Subcutaneous adipose tissue (tissue), 4 donors: Measurements from ENCODE around the gene TIPARP. TPM values are rescaled to one million over a fixed set of nuclear protein-coding genes. Genes with fewer than 3 reads are reported as not detected.

Source experiments
- total RNA-seq, 4 donors: library from RNA; depleted of rRNA; stranded (reverse); fragments of >200 nt; gene quantifications; one replicate each; pipeline ENCODE4 v1.1.0, GENCODE V29; 2016
- TF ChIP-seq, protein P1 (sequence below): fragments of 450-650 bp; IDR thresholded peaks from one replicate; pipeline ENCODE4 v1.5.1; 2016; ENCODE audit warnings: low read depth, mild to moderate bottlenecking, control low read depth, antibody characterized with exemption, moderate library complexity

TIPARP gene
- total RNA-seq, 4 donors from 2014 or later = 32.2 to 70.1 (median 43.6) TPM

DNA sequence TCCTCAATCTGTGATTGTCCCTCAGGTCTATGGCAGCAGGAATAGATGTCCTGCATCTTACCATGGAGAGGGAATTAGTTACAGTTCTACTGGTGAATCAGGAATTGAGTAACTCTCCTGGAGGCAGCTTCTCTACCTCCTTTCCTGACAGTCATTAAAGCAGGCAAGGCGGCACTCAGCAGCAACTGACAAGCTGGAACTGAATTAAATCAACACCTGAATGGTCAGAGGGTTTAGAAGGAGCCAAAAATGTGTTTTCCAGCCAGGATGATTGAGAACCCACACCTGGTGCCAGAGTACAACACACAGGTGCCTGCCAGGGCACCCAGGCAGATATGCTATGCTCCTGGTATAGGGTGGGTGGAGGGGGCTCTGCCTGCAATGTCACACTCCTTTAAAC, 43.1 kb upstream of the TIPARP start:
- TF ChIP-seq, protein P1, sequence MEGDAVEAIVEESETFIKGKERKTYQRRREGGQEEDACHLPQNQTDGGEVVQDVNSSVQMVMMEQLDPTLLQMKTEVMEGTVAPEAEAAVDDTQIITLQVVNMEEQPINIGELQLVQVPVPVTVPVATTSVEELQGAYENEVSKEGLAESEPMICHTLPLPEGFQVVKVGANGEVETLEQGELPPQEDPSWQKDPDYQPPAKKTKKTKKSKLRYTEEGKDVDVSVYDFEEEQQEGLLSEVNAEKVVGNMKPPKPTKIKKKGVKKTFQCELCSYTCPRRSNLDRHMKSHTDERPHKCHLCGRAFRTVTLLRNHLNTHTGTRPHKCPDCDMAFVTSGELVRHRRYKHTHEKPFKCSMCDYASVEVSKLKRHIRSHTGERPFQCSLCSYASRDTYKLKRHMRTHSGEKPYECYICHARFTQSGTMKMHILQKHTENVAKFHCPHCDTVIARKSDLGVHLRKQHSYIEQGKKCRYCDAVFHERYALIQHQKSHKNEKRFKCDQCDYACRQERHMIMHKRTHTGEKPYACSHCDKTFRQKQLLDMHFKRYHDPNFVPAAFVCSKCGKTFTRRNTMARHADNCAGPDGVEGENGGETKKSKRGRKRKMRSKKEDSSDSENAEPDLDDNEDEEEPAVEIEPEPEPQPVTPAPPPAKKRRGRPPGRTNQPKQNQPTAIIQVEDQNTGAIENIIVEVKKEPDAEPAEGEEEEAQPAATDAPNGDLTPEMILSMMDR = no peak

DNA sequence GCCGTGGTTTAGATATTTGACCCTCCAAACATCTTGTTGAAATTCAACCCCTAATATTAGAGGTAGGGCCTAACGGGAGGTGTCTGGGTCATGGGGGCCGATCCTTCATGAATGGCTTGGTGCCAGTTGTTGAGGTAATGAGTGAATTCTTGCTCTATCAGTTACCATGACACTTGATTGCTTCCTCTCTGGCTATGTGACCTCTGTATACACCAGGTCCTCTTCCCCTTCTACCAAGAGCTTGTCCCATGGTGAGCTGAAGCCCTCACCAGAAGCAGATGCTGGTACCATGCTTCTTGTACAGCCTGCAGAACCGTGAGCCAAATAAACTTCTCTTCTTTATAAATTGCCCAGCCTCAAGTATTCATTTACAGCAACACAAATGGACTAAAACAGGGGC, 41.8 kb upstream of the TIPARP start:
- TF ChIP-seq, protein P1 = no peak

DNA sequence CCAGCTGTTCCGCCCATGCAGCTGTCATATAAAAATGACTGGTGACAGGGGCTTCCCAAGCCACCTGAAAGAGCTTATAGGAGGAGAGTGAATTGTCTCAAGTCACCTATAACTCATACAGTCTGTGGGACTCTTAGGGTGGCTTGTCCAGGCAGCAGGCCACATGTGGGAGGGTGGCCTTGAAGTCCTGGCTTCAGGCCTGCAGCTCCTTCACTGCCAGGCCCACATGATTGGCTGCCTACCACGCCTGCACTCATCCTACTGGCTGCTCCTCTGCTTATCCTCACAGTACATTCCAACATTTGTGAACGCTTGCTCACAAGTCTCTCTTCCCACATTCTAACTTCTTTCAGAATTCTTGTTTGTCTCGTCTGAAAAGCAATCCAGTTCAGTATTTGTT, 41.1 kb upstream of the TIPARP start:
- TF ChIP-seq, protein P1 = no peak

DNA sequence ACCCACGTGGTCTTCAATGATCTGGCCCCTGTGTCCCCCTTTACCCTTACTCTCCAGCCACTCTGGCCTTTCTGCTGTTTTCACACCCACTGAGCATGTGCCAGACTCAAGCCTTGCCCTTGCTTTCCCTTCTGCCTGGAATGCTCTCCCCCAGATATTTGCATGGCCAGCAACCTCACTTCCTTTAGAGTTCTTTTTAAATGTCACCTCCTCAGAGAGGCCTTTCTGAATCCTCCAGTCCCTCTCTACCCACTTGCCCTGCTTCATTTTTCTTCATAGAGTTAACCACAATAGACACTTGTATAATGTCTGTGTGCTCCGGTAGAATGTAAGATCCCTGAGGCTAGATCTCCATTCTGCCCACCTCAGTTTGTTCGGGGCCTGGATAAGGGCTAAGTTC, 39.4 kb upstream of the TIPARP start:
- TF ChIP-seq, protein P1 = no peak

DNA sequence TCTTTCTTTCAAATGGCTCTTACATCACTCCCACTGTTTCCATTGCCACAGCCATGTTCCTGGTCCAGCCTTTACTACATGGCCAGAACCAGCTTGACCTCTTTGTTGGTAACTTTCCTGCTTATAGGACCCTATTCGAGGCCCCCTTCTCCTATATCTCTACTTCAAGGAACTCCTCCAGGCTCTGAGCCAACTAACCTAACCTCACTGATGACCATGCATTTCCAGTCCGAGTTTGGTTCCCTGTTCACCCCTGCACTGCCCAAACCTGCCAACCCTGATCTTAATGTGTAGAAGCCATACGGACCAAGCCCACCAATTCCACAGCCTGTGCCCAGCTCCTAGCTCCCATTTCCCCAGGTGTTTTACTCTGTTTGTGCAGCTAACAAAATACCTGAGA, 38.4 kb upstream of the TIPARP start:
- TF ChIP-seq, protein P1 = no peak

DNA sequence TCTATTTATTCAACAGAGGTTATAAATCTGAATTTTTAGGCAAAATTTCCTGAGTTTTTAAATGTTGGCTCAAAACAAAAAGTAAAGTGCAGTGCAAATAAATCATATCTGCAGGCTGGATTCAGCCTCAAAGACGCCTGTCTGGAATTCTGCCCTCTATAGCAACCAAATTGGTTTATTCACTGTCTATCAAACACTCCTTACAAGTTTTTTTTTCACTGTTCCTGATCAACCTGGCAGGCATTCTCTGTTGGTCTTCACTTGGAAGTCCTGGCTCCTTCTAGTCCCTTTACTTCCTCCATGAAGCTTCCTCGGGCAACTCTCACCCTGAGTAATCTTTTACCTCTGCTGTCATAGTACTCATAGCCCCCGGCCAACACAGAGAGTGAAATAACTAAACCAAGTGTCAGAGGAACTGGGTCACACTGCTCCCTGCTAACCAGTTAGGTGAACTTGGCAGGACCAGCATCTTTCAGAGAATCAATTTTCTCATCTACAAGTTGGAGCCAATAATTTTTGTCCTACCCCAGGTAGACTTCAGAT, 36.8 kb upstream of the TIPARP start:
- TF ChIP-seq, protein P1 = no peak

DNA sequence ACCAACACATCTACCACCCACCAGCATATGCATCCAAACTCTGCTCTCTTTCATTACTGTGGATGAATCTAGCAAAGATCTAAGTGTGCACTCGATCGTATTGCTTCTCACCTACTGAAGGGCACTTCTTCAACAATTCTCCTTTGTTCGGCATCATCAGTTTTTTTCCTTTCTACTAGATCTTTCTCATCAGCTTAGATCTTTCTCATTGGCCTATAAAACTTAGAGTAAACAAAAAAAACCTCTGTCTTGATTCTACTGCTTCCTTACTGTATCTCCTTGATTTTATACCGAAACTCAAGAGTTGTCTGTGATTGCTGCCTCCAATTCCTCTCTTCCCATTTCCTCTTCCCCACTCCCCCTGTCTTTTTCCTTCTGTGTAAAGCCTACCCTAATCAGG, 36.1 kb upstream of the TIPARP start:
- TF ChIP-seq, protein P1 = no peak
